DOHH2 (cell line): ENCODE measurements around the gene SEL1L.

Source experiments
- H3F3A ChIP-seq: fragments of 200-600 bp; sonication (generic), shearing (Covaris generic); 2 replicates; pipeline ENCODE4 v1.6.0; 2016; ENCODE audit warnings: antibody characterized with exemption, mild to moderate bottlenecking; ENCODE audit not compliant: control insufficient read depth, insufficient read depth
- H3K27ac ChIP-seq: fragments of 200-600 bp; sonication (generic); 2 replicates; pipeline ENCODE4 v1.5.1; 2014; ENCODE audit warnings: low read depth, mild to moderate bottlenecking, low read length, moderate library complexity
- H3K27me3 ChIP-seq: fragments of 200-600 bp; sonication (generic); 2 replicates; pipeline ENCODE4 v1.6.1; 2014; ENCODE audit warnings: mild to moderate bottlenecking, low read length, mixed read lengths; ENCODE audit not compliant: control insufficient read depth
- H3K36me3 ChIP-seq: fragments of 200-600 bp; sonication (generic); 2 replicates; pipeline ENCODE4 v1.6.1; 2014; ENCODE audit warnings: mild to moderate bottlenecking, low read length, moderate library complexity, mixed read lengths; ENCODE audit not compliant: control insufficient read depth
- H3K4me1 ChIP-seq: fragments of 200-600 bp; sonication (generic); 2 replicates; pipeline ENCODE4 v1.6.1; 2014; ENCODE audit warnings: mild to moderate bottlenecking, low read length, mixed read lengths; ENCODE audit not compliant: control insufficient read depth
- H3K4me2 ChIP-seq: fragments of 200-600 bp; sonication (generic); 2 replicates; pipeline ENCODE4 v1.6.0; 2014; ENCODE audit warnings: mild to moderate bottlenecking, low read length, moderate library complexity
- H3K4me3 ChIP-seq: fragments of 200-600 bp; sonication (generic); 2 replicates; pipeline ENCODE4 v1.5.1; 2014; ENCODE audit warnings: mild to moderate bottlenecking, low read length, mixed read lengths
- H3K79me2 ChIP-seq: fragments of 200-600 bp; sonication (generic); 2 replicates; pipeline ENCODE4 v1.6.1; 2014; ENCODE audit warnings: mild to moderate bottlenecking, low read length, mixed read lengths; ENCODE audit not compliant: control insufficient read depth
- H3K9me2 ChIP-seq: fragments of 200-600 bp; sonication (generic); replicated peaks from 2 replicates; pipeline ENCODE4 v1.6.1; 2014; ENCODE audit warnings: mild to moderate bottlenecking, low read length, mixed read lengths; ENCODE audit not compliant: control insufficient read depth
- H3K9me3 ChIP-seq: fragments of 200-600 bp; sonication (generic); 2 replicates; pipeline ENCODE4 v1.6.1; 2014; ENCODE audit warnings: antibody characterized with exemption, low read length, mixed read lengths; ENCODE audit not compliant: control insufficient read depth, insufficient read depth
- H4K20me1 ChIP-seq: fragments of 200-600 bp; sonication (generic); 2 replicates; pipeline ENCODE4 v1.6.0; 2014; ENCODE audit warnings: low read depth, mild to moderate bottlenecking, antibody characterized with exemption, low read length, moderate library complexity; ENCODE audit not compliant: control insufficient read depth, insufficient read depth
- CTCF ChIP-seq: fragments of 200-600 bp; sonication (generic); IDR thresholded peaks from one replicate; pipeline ENCODE4 v1.5.1; 2014; ENCODE audit warnings: antibody characterized with exemption, mild to moderate bottlenecking, low read depth, low read length; ENCODE audit not compliant: poor library complexity, severe bottlenecking
- EZH2phosphoT487 ChIP-seq: fragments of 200-600 bp; sonication (generic); IDR thresholded peaks from 2 replicates; pipeline ENCODE4 v1.6.1; 2017; ENCODE audit warnings: borderline replicate concordance, mild to moderate bottlenecking, antibody characterized with exemption, low read length, moderate library complexity, mixed read lengths

The SEL1L gene

GRCh38 chr14:81523016-81523415, 10.6 kb downstream of the SEL1L start:
- H3F3A ChIP-seq: peaks cover 4% of the 10 kb centered on the region; the same call in 1 of the 2 replicates
- H3K4me3 ChIP-seq: no peak overlapping the region
- no peak overlapping the region for H3K4me2 ChIP-seq
- H3K9me3 ChIP-seq: no peaks in the 10 kb centered on the region
- no peak overlapping the region for H3K27ac ChIP-seq
- H3K27me3 ChIP-seq: no peaks in the 10 kb centered on the region
- H3K9me2 ChIP-seq: no peaks in the 10 kb centered on the region
- H3K79me2 ChIP-seq: peaks cover 10% of the 10 kb centered on the region
- no peak for TF ChIP-seq EZH2phosphoT487
- no peak for TF ChIP-seq CTCF
- peaks cover 71% of the 10 kb centered on the region for H3K36me3 ChIP-seq
- H4K20me1 ChIP-seq: no peaks in the 10 kb centered on the region
- peaks cover 20% of the 10 kb centered on the region for H3K4me1 ChIP-seq

- Histone ChIP-seq H3K27me3 (no peaks in the 10 kb centered on the region), H3K4me3 (no peak overlapping the region), H3K4me2 (no peak overlapping the region), H3K27ac (no peak overlapping the region), H3F3A (peaks cover 4% of the 10 kb centered on the region; the same call in 1 of the 2 replicates), H3K79me2 (peaks cover 10% of the 10 kb centered on the region), H3K36me3 (peaks cover 77% of the 10 kb centered on the region), H4K20me1 (no peaks in the 10 kb centered on the region), H3K9me3 (no peaks in the 10 kb centered on the region), H3K4me1 (peaks cover 20% of the 10 kb centered on the region), H3K9me2 (no peaks in the 10 kb centered on the region)
- TF ChIP-seq EZH2phosphoT487 (no peak), CTCF (no peak)
These were observed 12.3 kb downstream of the SEL1L start for GRCh38 chr14:81521356-81521755.

DNA sequence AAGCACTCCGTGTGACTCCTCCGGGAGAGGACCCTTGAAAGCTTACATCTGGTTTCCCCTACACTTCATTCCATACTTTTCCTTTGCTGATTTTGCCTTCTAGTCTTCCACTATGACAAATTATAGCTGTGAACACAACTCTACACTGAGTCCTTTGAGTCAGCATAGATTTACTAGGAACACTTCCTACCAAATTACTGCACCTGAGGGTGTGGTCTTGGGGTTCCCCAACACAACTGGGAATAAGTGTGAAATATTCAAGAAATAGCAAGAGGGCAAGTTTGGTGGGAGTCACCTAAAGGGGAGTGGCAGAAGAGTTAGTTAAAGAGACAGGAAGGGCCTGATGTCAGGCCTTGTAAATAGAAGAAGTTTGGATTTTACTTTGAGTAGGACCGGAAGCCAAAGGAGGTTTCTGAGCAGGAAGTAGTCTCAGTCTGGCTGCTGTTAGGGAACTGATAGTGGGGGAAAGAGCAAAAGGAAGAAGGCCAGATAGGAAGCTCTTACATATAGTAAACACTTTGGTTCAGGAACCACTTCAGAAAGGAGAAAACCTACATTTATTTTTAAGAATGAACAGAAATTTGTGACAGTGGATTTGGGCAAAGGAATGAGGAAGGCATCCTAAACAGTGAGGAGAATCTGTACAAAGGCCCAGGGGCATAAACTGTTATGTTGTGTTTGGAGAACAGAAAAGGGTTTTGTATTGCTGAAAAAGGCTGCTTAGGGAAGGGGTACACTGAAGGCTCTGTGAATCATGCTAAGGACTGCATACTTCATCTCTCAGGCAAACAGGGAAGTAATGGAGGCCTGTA, 14.2 kb downstream of the SEL1L start:
- Histone ChIP-seq H3K79me2 (peaks cover 10% of the 10 kb centered on the region), H3K27me3 (no peaks in the 10 kb centered on the region), H3F3A (peaks cover 4% of the 10 kb centered on the region; the same call in 1 of the 2 replicates), H3K4me1 (peaks cover 20% of the 10 kb centered on the region), H3K27ac (peak overlapping the region; percentile 77), H4K20me1 (no peaks in the 10 kb centered on the region), H3K4me3 (peak overlapping the region; percentile 50), H3K36me3 (peaks cover 71% of the 10 kb centered on the region), H3K4me2 (peak overlapping the region; percentile 62), H3K9me3 (no peaks in the 10 kb centered on the region), H3K9me2 (no peaks in the 10 kb centered on the region)
- TF ChIP-seq EZH2phosphoT487 (no peak), CTCF (no peak)
